Ovary (tissue), 3 donors: ENCODE measurements around the gene MAP2K5.

Source experiments
- CTCF ChIP-seq, 3 donors: fragments of 450-650 bp in 2 of 3; fragments of 200-600 bp in 1 of 3; IDR thresholded peaks; one replicate each; pipeline versions ENCODE4 v1.5.1 to v1.8.0; 2016 to 2022; ENCODE audit warnings: antibody characterized with exemption in 3 of 3, mild to moderate bottlenecking in 1 of 3
- EP300 ChIP-seq: sonication (generic); formaldehyde crosslinking; IDR thresholded peaks from one replicate; pipeline ENCODE4 v1.6.1; 2017; ENCODE audit warnings: antibody characterized with exemption
- POLR2A ChIP-seq: fragments of 450-650 bp; IDR thresholded peaks from one replicate; pipeline ENCODE4 v1.6.1; 2017; ENCODE audit warnings: antibody characterized with exemption, mild to moderate bottlenecking, moderate library complexity
- donor health status: DM: no; HTN: no; CAD: no.

- TF ChIP-seq EP300 = no peak
- TF ChIP-seq CTCF (IDR thresholded peaks at IDR 0.05) = no peak
- no peak for TF ChIP-seq POLR2A
Observed at GRCh38 chr15:67701669-67702068, 159.2 kb downstream of the MAP2K5 start.
